ENCODE measurements around the gene CLIP4.

DNA sequence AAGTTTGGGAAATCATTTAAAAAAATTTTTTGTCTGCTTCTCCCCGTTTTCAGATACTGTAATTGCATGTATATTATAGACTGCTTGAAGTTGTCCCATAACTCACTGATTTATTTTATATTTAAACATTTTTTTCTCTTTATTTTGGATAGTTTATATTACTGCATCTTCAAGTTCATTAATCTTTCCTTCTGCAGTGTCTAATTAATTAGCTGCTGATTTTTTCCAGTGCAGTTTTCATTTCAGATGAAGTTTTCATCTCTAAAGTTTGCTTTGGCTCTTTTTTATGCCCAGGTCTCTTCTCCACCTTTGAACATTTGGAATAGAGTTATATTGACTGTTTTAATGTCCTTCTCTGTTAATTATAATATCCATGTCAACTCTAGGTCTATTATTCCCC is 9.3 kb downstream of the CLIP4 start:
- TF ChIP-seq, protein P1, sequence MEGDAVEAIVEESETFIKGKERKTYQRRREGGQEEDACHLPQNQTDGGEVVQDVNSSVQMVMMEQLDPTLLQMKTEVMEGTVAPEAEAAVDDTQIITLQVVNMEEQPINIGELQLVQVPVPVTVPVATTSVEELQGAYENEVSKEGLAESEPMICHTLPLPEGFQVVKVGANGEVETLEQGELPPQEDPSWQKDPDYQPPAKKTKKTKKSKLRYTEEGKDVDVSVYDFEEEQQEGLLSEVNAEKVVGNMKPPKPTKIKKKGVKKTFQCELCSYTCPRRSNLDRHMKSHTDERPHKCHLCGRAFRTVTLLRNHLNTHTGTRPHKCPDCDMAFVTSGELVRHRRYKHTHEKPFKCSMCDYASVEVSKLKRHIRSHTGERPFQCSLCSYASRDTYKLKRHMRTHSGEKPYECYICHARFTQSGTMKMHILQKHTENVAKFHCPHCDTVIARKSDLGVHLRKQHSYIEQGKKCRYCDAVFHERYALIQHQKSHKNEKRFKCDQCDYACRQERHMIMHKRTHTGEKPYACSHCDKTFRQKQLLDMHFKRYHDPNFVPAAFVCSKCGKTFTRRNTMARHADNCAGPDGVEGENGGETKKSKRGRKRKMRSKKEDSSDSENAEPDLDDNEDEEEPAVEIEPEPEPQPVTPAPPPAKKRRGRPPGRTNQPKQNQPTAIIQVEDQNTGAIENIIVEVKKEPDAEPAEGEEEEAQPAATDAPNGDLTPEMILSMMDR (IDR thresholded peaks at IDR 0.05) = no peak
- TF ChIP-seq, protein P2, sequence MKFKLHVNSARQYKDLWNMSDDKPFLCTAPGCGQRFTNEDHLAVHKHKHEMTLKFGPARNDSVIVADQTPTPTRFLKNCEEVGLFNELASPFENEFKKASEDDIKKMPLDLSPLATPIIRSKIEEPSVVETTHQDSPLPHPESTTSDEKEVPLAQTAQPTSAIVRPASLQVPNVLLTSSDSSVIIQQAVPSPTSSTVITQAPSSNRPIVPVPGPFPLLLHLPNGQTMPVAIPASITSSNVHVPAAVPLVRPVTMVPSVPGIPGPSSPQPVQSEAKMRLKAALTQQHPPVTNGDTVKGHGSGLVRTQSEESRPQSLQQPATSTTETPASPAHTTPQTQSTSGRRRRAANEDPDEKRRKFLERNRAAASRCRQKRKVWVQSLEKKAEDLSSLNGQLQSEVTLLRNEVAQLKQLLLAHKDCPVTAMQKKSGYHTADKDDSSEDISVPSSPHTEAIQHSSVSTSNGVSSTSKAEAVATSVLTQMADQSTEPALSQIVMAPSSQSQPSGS (CRISPR knock-in tag; IDR thresholded peaks at IDR 0.05; ENCODE audit: borderline replicate concordance, low read depth) = no peak
